HepG2 (cell line): Measurements from ENCODE around the gene LMBRD2.
A peak's percentile ranks its signal among the peaks of the same experiment; 100 is the strongest.

ENCODE experiments used
- CEBPB ChIP-seq: IDR thresholded peaks from 2 replicates; pipeline ENCODE4 v1.6.1; 2011; ENCODE audit warnings: low read depth, low read length, improper control_type of control experiment, borderline replicate concordance
- CTCF ChIP-seq: sonication (generic); formaldehyde crosslinking; IDR thresholded peaks from 2 replicates; pipeline ENCODE4 v1.5.0; 2020; ENCODE audit warnings: mild to moderate bottlenecking, missing genetic modification reagents, moderate library complexity
- EP300 ChIP-seq, 3 experiments: sonication (generic) in 1 of 3; formaldehyde crosslinking in 1 of 3; IDR thresholded peaks; 2 replicates each; pipeline versions ENCODE4 v1.5.1 to v1.6.1; 2011 to 2020; ENCODE audit warnings: low read depth in 2 of 3, low read length in 2 of 3, borderline replicate concordance in 1 of 3, improper control_type of control experiment in 1 of 3, mild to moderate bottlenecking in 1 of 3, missing genetic modification reagents in 1 of 3, moderate library complexity in 1 of 3
- GABPA ChIP-seq, 2 experiments: IDR thresholded peaks; 2 replicates each; pipeline ENCODE4 v1.6.1; 2011 to 2016; ENCODE audit warnings: low read depth in 2 of 2, low read length in 1 of 2, missing biosample characterization in 1 of 2, missing genetic modification characterization in 1 of 2
- HNRNPLL ChIP-seq: fragments of 200-400 bp; formaldehyde crosslinking; IDR thresholded peaks from 2 replicates; pipeline ENCODE4 v1.6.1; 2017; ENCODE audit warnings: mild to moderate bottlenecking, low read depth, low read length; ENCODE audit not compliant: poor library complexity, severe bottlenecking
- KDM1A ChIP-seq: IDR thresholded peaks from 2 replicates; pipeline ENCODE4 v1.6.1; 2016; ENCODE audit warnings: missing compliant biosample characterization
- NFE2L2 ChIP-seq: fragments of 150-350 bp; IDR thresholded peaks from 2 replicates; pipeline ENCODE4 v1.6.1; 2014; ENCODE audit warnings: low read length
- NONO ChIP-seq, 2 experiments: fragments of 450-650 bp in 1 of 2; sonication (generic) in 1 of 2; formaldehyde crosslinking in 1 of 2; IDR thresholded peaks in 1 of 2; conservative IDR thresholded peaks in 1 of 2; 2 replicates each; pipeline versions ENCODE4 v1.6.1 to v1.8.0; 2017 to 2022; ENCODE audit warnings: mild to moderate bottlenecking in 1 of 2, missing genetic modification reagents in 1 of 2, moderate library complexity in 1 of 2
- RAD51 ChIP-seq: fragments of 450-650 bp; IDR thresholded peaks from 2 replicates; pipeline ENCODE4 v1.6.1; 2016; ENCODE audit warnings: borderline replicate concordance
- SKIL ChIP-seq: sonication (generic); formaldehyde crosslinking; IDR thresholded peaks from 2 replicates; pipeline ENCODE4 v1.8.0; 2022; ENCODE audit warnings: missing genetic modification reagents, mild to moderate bottlenecking, moderate library complexity, borderline replicate concordance
- TOE1 ChIP-seq: sonication (generic); formaldehyde crosslinking; IDR thresholded peaks from 2 replicates; pipeline ENCODE4 v1.4.0; 2020; ENCODE audit warnings: mild to moderate bottlenecking, missing genetic modification reagents
- XRCC5 ChIP-seq: fragments of 200-400 bp; formaldehyde crosslinking; optimal IDR thresholded peaks from 2 replicates; pipeline ENCODE3; 2017; ENCODE audit warnings: mild to moderate bottlenecking, low read length
- ZNF207 ChIP-seq: fragments of 450-650 bp; IDR thresholded peaks from 2 replicates; pipeline ENCODE4 v1.6.1; 2016; ENCODE audit warnings: antibody characterized with exemption, borderline replicate concordance
- ZNF687 ChIP-seq: sonication (generic); formaldehyde crosslinking; IDR thresholded peaks from 2 replicates; pipeline ENCODE4 v1.5.1; 2020; ENCODE audit warnings: mild to moderate bottlenecking, missing genetic modification reagents, moderate library complexity

GRCh38 chr5:36138900-36139683, 12.6 kb downstream of the LMBRD2 start:
- TF ChIP-seq TOE1 (CRISPR knock-in tag): no peak
- TF ChIP-seq CEBPB: no peak
- no peak for TF ChIP-seq RAD51
- 0 out of 2 replicates have a peak, but pooled peaks have one; percentile 54 for TF ChIP-seq KDM1A (CRISPR knock-in tag)
- no peak for TF ChIP-seq EP300 (IDR thresholded peaks at IDR 0.05; ENCODE audit: low read depth in 2 of 2, low read length in 2 of 2)
- peak; percentile 25; the same call in 1 of the 2 replicates for TF ChIP-seq EP300 (CRISPR knock-in tag; IDR thresholded peaks at IDR 0.05; ENCODE audit: borderline replicate concordance)
- TF ChIP-seq XRCC5: peak; percentile 62
- no peak for TF ChIP-seq ZNF207
- no peak for TF ChIP-seq CTCF (CRISPR knock-in tag)
- TF ChIP-seq GABPA (IDR thresholded peaks at IDR 0.05; ENCODE audit: low read depth, low read length): no peak
- TF ChIP-seq GABPA (CRISPR knock-in tag; IDR thresholded peaks at IDR 0.05; ENCODE audit: low read depth): no peak
- no peak for TF ChIP-seq NONO (IDR thresholded peaks at IDR 0.05)
- peak; percentile 72; the same call in 1 of the 2 replicates for TF ChIP-seq NONO (CRISPR knock-in tag; conservative IDR thresholded peaks at IDR 0.05)
- peak; percentile 93 for TF ChIP-seq ZNF687 (CRISPR knock-in tag)
- TF ChIP-seq NFE2L2: no peak
- no peak for TF ChIP-seq SKIL
- TF ChIP-seq HNRNPLL: peak; percentile 38
